Hematopoietic multipotent progenitor cell (in vitro differentiated cells): ENCODE results near the gene TRAPPC10. TPM values are rescaled to one million over a fixed set of nuclear protein-coding genes. Genes with fewer than 3 reads are reported as not detected.
"Not testable (repeated sequence)": the region's sequence is repeated elsewhere in the genome, so short reads cannot be mapped to it uniquely, and the experiment has no call there.

Experiments used
- DNase-seq, 3 donors: peaks; one replicate each; pipeline ENCODE4 v3.0.0-alpha.2; 2011 to 2015; ENCODE audit warnings: low read depth in 2 of 3, low spot score in 2 of 3
- small RNA-seq: library from RNA; depleted of rRNA; stranded (forward); fragments of <200 nt; gene quantifications from one replicate; pipeline ENCODE3, GENCODE V24; 2012
- total RNA-seq: library from RNA; depleted of rRNA; stranded (reverse); fragments of >200 nt; gene quantifications from one replicate; pipeline ENCODE4 v1.2.3, GENCODE V29; 2012

Gene TRAPPC10
- total RNA-seq, 1 donor = 29.9 TPM

DNA sequence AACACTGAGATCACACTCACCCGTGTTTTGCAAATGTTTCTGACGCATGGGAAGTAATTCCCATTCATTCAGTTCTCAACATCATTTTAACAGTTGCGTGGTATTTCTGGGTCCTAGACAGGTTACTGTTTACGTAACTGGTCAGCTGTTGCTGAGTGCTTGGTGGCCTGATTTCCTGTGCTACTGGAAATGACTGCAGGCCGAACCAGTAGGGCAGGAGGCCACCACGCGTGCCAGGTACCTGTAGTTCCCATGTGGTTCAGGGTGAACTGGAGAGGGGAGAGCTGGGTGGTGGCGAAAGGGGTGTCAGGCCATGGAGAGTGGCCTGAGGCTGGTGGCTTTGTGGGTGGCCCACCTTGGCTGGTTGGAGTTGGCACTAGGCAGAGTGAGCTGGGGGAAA is 122.6 kb downstream of the TRAPPC10 start:
- DNase-seq = not testable (repeated sequence)

DNA sequence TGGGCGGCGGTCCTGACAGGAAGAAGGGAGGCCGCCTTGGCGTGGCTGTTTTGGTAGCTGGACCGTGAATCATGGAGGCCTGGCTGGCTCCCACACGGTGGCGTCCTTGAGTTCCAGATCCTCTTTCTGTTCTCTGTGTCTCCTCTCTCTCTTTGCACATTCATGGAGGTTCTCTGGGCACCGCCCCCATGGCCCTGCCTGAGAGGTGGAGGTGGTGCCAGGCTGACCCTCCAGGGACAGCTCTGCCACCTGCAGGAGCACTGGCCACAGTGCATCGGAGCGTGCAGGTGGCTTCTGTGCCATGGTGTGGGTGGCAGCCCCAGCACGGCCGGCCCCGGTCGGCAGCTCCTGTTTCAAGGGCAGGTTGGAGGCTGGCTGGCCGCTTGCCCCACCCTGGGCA is 125.9 kb downstream of the TRAPPC10 start:
- not testable (repeated sequence) for DNase-seq

DNA sequence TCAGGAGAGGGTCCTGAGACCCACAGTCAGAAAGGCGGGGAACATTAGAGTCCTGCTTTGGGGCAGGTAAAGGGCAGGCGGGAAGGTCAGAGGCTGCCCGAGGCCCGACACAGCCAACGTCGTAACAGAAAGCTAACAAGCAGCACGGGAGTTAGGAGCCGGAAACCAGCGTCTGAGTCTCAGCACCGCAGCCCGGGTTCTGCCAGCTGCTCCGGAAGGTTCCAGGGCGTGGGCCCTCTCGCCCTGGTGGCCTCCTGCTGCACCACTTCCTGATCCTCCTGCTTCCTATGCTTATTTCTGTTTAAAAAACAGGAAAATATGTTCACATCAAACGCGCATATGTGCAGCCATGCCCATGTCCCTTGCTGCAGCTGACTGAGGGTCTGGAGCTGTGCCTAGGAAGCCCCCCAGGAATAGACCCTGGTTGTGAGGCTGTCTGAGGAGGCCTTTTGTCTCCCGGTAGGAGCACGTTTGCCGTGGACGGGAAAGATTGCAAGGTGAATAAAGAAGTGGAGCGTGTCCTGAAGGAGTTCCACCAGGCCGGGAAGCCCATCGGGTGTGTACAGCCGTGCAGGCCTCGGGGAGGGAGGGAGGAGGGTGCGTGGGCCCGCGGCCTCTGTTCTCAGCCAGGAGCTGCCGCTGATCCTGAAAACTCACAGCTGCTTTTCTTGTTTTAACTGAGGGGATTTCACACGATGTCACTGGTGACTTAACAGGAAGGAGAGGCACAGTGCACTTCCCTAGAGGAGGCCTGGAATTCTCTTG is 127.9 kb downstream of the TRAPPC10 start:
- DNase-seq = not testable (repeated sequence)

DNA sequence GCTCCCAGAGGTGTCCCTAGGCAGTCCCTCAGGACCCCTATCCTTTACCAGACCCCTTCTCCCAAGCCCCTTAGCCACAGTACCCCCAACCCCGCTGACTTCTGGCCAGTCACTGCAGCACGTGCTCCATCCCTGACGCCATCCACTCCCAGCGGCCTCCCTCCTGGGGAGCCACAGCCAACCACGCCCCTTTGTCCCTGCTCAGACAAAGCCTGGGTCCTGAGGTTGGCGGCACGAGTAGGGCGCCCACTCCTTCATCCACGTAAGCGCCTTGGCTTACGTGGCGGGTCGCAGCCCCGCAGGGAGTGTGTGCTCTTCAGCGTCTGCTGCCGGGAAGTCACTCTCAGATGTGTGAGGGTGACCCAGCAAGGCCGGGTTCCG is 128.4 kb downstream of the TRAPPC10 start:
- not testable (repeated sequence) for DNase-seq

DNA sequence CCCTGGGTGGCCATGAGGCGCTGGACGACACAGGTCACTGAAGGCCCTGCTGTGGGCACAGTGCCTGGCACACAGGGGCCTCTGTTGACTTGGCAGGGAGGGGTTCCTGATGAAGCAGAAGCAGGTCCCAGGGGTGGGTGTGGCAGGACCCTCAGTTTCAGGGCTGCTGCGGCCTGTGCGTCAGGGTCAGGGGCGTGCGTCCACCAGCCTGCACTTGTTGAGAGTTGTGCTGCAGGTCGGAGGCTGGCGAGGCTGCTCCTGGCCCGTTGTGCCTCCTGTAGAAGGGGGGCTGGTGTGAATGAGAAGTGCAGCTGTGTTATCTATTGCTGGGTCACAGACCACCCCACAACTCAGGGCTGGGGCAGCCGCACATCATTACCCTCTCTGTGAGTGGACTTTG is 130.4 kb downstream of the TRAPPC10 start:
- not testable (repeated sequence) for DNase-seq

DNA sequence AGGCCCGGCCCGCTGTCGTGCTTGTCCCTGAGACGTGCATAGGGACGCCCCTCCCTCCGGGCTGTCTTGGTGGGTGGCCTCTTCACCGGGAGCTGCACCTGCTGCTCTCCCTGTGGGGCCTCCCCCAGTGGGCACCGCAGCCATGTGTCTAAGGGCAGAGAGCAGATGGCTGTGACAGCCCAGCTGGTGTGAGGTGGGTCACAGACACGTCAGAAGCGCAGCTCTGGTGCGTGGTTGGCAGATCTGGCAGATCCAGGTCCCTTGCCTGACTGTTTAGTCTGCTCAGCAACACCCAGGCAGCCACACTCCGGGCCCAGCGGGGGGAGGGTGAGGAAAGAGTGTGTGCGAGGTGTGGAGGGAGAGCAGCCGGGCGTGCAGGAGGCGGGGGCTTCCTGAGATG is 131.3 kb downstream of the TRAPPC10 start:
- DNase-seq = not testable (repeated sequence)

DNA sequence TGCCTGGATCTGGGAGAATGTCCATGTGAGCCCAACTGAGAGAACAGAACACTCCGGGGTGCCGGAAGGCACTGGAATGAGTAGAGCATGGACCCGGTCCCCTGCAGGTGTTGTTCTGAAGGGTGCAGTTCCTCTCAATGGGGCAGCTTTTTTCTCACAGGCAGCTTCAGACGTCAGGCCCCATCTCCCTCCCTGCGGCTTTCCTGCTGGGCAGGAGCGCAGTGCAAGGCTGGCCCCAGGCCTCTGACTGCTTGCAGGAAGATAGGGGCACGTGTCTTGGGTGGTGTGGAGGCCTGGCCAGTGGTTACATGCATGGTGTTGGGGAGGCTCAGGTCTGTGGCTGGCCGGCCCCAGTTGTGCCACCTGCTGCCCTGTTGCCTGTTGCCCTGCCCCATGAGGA is 131.9 kb downstream of the TRAPPC10 start:
- not testable (repeated sequence) for DNase-seq

DNA sequence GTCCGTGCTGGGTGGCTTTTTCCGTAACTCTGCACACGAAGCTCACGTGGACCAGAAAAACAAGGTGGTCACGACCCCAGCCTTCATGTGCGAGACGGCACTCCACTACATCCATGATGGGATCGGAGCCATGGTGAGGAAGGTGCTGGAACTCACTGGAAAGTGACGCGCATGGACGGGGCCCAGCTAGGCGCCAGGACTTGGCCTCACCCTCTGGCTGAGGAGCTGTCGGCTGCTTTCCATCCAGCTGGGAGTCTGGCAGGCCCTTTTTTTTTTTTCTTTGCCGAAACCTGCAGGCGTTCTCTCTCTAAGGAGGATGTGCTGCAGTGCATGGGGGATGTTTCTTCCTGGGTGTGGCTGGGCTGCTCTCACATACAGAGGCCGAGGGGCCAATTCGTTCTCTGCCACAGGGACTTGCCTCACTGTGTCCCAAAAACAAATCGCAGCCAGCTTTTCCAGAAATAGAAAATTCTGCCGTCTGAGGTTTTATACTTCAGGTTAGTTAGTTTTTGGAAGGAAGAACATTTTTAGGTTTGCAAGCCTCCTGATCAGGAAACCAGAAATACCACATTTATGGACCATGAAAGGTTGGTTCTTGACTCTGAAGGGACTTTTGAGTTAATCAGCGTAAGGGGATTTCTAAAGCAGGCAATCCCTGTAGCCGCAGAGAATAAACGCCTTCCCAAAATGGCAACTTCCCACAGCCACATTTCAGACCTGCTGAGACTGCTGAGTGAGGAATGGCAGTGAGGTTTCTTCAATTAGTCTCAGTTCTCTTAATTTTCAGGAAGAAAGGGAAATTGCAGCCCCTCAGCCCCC is 132.9 kb downstream of the TRAPPC10 start:
- not testable (repeated sequence) for DNase-seq

DNA sequence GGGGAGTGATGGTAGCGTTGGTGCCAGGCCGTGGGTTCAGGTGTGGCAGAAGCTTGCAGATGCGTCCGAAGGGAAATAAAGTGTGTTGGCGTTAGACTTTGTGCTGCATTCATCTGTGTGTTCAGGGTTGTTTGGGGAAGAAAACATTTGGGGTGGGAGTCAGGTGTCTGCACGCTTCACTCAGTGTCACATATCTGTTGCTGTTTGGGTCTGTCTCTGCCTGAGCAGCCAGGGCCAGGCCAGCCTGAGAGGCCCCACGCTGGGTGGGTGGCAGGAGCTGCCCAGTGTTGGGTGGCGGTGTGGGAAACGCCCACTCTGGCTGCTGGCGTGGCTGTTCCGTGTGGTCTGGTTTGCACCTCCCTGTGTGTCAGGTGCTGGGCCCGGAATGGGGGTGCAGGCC is 133.5 kb downstream of the TRAPPC10 start:
- DNase-seq = not testable (repeated sequence)

DNA sequence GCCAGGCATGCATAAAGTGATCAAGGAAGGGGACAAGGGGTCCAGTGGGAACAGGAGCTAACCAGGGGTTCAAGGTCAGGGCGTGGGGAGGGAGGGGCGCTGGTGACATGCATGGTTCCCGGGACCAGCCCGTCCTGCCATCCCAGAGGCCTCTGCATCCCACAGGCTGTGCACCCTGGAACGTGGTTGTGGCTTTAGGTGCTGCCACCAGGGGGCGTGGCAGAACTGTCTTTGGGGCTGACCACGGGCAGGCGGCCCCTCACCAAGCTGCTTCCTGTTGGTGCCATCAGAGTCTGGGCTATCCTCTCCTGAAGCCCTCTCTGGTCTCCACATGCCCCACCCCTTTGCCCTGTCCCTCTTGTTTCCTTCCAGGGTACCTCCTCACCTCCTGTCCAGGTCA is 135.0 kb downstream of the TRAPPC10 start:
- not testable (repeated sequence) for DNase-seq

DNA sequence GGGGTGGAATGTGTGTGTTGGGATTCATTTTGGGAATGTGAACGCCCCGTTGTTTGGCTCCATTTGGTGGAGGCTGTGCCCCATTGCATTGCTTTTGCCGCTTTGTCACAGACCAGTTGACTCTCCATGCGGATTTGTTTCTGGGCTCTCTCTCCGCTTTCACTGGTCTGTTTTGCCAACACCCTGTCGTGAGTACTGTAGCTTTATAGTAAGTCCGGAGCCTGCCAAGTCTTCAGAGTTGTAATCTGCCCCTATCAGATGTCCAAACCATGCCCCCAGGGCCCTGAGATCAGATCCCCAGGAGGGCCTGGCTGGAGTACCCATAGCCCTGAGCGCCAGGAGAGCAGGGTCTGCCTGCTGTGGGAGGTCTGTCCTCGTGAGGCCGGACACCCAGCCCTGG is 138.1 kb downstream of the TRAPPC10 start:
- not testable (repeated sequence) for DNase-seq

DNA sequence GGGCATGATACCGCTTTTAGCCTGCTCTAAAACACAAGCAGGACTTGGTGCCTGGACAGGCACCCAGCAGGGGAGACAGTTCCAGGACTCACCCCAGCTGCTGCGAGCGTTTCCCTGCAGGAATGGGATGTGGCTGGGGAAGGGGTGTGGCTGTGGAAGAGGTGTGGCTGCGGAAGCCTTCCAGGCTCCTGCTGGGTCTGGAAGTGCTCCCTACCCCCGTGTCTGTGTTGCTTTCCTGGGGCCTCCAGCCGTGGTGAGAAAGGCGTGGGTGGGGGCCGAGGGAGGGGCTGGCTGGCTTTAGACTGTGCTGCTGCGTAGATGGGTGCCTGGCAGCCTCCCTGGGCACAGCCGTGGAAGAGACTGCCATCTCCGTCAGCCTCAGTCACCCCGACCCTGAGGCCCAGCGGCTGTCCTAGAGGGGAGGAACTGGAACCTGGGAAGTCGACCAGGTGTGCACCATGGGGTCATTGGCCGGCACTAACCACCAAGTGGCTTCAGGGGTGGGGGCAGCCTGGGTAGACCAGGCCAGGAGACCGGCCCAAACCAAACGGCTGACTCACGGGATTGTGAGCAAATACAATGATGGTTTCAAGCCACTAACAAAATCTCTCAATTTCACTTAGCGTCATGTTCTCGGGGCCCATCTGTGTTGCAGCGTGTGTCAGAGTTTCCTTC is 141.2 kb downstream of the TRAPPC10 start:
- not testable (repeated sequence) for DNase-seq

DNA sequence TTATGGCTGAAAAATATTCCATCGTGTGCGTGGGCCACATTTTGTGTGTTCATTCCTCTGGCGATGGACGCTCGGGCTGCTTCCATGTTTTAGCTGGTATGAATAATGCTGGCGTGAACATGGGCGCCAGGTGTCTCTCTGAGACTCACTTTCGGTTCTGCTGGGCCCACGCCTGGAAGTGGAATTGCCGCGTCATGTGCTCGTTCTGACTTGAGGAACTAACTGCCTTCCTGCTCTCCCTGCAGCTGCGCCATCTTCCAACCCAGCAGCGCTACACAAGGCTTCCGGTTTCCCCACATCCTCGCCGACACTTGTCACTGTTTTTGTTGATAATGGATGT is 141.8 kb downstream of the TRAPPC10 start:
- DNase-seq = not testable (repeated sequence)

DNA sequence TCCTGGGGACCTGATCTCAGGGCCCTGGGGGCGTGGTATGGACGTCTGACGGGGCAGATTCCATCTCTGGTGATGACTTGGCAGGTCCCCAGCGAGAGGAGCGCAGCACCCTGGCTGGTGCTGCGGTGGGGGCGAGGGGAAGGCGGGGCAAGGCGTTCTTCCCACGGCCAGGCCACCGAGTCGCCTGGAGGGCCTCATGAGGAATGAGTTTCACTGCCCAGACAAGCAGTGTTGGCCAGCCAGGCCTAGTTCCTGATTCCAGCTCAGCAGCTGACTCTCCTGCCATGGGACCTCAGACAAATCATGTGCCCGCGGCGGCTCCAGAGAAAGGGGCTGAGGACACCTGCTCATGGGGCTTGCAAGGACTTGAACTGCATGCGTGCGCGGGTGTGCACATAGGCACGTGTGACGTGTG is 142.7 kb downstream of the TRAPPC10 start:
- not testable (repeated sequence) for DNase-seq

DNA sequence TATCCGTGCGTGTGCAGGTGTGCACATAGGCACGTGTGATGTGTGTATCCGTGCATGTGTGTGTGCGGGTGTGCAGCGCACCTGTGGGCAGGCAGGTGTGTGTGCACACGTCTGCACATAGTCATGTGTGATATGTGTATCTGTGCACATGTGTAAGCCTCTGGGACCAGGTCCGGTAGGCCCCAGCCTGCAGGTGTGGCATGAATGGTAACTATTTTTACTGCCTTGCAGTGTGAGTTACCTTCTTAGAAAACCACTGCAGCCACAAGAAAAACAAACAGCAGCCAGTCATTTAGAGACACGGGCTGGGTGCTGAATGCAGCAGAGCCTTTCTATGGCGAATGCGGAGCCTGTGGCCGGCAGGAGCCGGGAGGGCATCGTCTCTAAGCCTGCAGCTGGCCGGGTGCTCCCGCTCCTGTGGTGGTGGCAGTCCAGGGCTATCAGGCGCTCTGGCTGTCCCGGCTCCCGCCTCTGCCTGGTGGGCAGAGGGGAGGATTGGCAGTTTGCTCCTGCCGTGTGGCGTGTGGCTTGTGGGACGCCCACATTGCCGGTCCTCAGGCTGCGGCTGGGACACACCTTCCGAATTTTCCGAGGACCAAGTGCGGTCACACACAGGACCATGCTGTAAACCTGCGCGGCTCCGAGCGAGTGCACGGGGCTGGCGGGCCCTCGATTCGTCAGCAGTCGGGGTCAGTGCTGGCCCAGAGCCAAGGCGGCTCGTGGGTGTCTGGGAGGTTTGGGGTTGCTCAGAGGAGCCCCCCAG is 143.3 kb downstream of the TRAPPC10 start:
- not testable (repeated sequence) for DNase-seq

DNA sequence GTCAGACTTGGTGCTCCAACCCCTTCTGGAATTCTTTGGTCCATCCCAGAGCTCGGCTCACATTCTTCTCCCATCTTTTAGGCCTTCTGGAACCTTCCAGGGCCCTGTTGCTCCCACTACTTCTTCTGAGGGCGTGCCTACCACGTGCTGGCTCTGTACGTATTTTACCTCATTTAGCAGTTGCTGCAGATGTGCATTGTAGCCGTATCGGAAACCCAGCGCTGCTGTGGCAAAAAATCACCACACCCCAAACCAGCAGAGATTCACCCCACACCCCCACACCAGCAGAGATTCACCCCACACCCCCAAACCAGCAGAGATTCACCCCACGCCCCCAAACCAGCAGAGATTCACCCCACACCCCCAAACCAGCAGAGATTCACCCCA is 143.9 kb downstream of the TRAPPC10 start:
- DNase-seq = not testable (repeated sequence)

Small RNA genes lying within 50 kb of the gene (small RNA-seq; reads per million reads assigned to genes)
- gene RNU6-1150P = not detected

Other genes with a start within 250 kb of the TRAPPC10 start
- 7.3 TPM for gene CSTB, start 236.0 kb upstream of the TRAPPC10 start, total RNA-seq
- 16.2 TPM for gene RRP1, start 222.7 kb upstream of the TRAPPC10 start, total RNA-seq
- 26.4 TPM for gene AGPAT3, start 147.1 kb upstream of the TRAPPC10 start, total RNA-seq
- gene PWP2, start 95.1 kb downstream of the TRAPPC10 start, total RNA-seq = 7.8 TPM
- gene GATD3, start 121.4 kb downstream of the TRAPPC10 start, total RNA-seq = 25.6 TPM
- gene ICOSLG, start 228.6 kb downstream of the TRAPPC10 start, total RNA-seq = 4.3 TPM
- not detected for gene DNMT3L, start 249.6 kb downstream of the TRAPPC10 start, total RNA-seq